Mesenteric fat pad (tissue), 1 donor: ENCODE data around the gene CTPS2. TPM values are rescaled to one million over a fixed set of nuclear protein-coding genes. Genes with fewer than 3 reads are reported as not detected.

ENCODE experiments used
- DNase-seq: peaks from one replicate; pipeline ENCODE4 v3.0.0-alpha.2; 2020; ENCODE audit warnings: low spot score
- microRNA-seq: library from miRNA; unstranded; fragments of <30 nt; microRNA quantifications from one replicate; pipeline ENCODE4 v1.2.0, GENCODE V29; 2020; ENCODE audit warnings: borderline number of aligned reads
- total RNA-seq: library from RNA; stranded (reverse); fragmentation: NEBNext Ultra II Directional; extraction: Animal tissue kit (Norgen Biotek cat#: 25700); gene quantifications from one replicate; pipeline ENCODE4 v1.2.1, GENCODE V29; 2021
- donor health status: DM: yes; HTN: yes; CAD: no.

The CTPS2 gene
- total RNA-seq, 1 donor from 2014 or later = 8.6 TPM

GRCh38 chrX:16566571-16566970, 145.9 kb downstream of the CTPS2 start:
- DNase-seq = no peak

GRCh38 chrX:16560173-16560572, 152.3 kb downstream of the CTPS2 start:
- no peak for DNase-seq

GRCh38 chrX:16559206-16559619, 153.3 kb downstream of the CTPS2 start:
- no peak for DNase-seq

GRCh38 chrX:16558489-16558888, 154.0 kb downstream of the CTPS2 start:
- no peak for DNase-seq

GRCh38 chrX:16552546-16552945, 159.9 kb downstream of the CTPS2 start:
- DNase-seq = no peak

GRCh38 chrX:16547644-16548043, 164.8 kb downstream of the CTPS2 start:
- DNase-seq = no peak

- no peak for DNase-seq
Measured at GRCh38 chrX:16544969-16545368, 167.5 kb downstream of the CTPS2 start.

Small RNA genes lying within 50 kb of the gene (microRNA-seq; reads per million reads assigned to microRNA genes)
- not detected for gene MIR548AM

Other genes starting within 250 kb of the CTPS2 start
- gene S100G, start 62.5 kb downstream of the CTPS2 start, total RNA-seq = not detected
- 35.8 TPM for gene SYAP1, start 6.9 kb upstream of the CTPS2 start, total RNA-seq
- 25.6 TPM for gene TXLNG, start 73.8 kb upstream of the CTPS2 start, total RNA-seq
- gene RBBP7, start 157.7 kb upstream of the CTPS2 start, total RNA-seq = 59.7 TPM
- gene REPS2, start 234.0 kb upstream of the CTPS2 start, total RNA-seq = 6.1 TPM